Measurements from ENCODE around the gene RXRA. TPM values are rescaled to one million over a fixed set of nuclear protein-coding genes. Genes with fewer than 3 reads are reported as not detected.
A peak's percentile ranks its signal among the peaks of the same experiment; 100 is the strongest.

Gene RXRA
- total and polyA plus RNA-seq, 10 donors, result 10.9 to 116 (median 81.0) TPM

GRCh38 chr9:134413112-134413715, 87.0 kb downstream of the RXRA start:
- peak overlapping the region in 2 of 8 donors; percentile 11 to 98 for H3K27ac ChIP-seq
- H3K4me3 ChIP-seq, result no peak overlapping the region
- H3K9me3 ChIP-seq, result no peaks in the 10 kb centered on the region
- intact Hi-C loops (cut with DNase I; ENCODE audit: low total_unique reads), result no loop called here
- H3K27me3 ChIP-seq (replicated peaks in 1 of 7), result no peaks in the 10 kb centered on the region
- TF ChIP-seq POLR2AphosphoS5 (IDR thresholded peaks at IDR 0.05), result no peak
- no peak for TF ChIP-seq POLR2A (IDR thresholded peaks at IDR 0.05)
- TF ChIP-seq, protein P1, sequence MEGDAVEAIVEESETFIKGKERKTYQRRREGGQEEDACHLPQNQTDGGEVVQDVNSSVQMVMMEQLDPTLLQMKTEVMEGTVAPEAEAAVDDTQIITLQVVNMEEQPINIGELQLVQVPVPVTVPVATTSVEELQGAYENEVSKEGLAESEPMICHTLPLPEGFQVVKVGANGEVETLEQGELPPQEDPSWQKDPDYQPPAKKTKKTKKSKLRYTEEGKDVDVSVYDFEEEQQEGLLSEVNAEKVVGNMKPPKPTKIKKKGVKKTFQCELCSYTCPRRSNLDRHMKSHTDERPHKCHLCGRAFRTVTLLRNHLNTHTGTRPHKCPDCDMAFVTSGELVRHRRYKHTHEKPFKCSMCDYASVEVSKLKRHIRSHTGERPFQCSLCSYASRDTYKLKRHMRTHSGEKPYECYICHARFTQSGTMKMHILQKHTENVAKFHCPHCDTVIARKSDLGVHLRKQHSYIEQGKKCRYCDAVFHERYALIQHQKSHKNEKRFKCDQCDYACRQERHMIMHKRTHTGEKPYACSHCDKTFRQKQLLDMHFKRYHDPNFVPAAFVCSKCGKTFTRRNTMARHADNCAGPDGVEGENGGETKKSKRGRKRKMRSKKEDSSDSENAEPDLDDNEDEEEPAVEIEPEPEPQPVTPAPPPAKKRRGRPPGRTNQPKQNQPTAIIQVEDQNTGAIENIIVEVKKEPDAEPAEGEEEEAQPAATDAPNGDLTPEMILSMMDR (IDR thresholded peaks at IDR 0.05 in 8 of 11, conservative IDR thresholded peaks at IDR 0.05 in 3 of 11), result no peak
- no peak for DNase-seq
- WGBS, 5 donors, result 76 to 87% (median 85%) methylated on average over 12 to 13 of the region's 13 CpGs
- H3K36me3 ChIP-seq, result peaks cover 0 to 100% (median 27%) of the 10 kb centered on the region in 6 donors
- H3K4me1 ChIP-seq, result peaks cover 24 to 92% (median 56%) of the 10 kb centered on the region in 6 donors

- WGBS, 5 donors, result 84 to 96% (median 88%) methylated on average over 16 to 29 of the region's 29 CpGs
Measured at GRCh38 chr9:134413890-134414623, 87.8 kb downstream of the RXRA start.

DNA sequence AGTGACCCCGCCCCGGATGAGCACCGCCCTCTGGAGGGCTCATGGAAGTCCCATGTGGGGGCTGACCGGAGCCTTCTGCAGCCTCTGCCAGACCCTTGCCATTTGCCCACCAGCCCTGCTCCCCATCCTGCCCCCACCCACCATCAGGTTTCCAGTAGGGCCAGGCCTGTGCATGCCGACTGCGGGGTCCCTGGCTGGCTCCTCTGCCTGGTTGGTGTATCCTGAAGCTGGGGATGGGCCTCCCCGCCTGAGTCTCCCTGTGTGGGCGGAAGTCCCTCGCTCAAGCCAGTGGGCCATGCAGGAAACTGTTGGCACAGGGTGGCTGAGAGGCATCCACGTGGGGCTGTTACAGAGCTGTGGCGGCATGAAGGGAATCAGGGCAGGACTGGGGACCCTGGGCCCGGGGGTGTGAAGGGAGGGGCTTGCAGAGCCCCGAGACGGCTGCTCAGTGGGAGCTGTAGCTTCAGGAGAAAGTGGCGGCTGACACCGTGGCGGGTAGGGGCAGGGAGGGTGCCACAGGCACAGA, 88.7 kb downstream of the RXRA start:
- no peak for DNase-seq
- intact Hi-C loops (cut with DNase I; ENCODE audit: low total_unique reads), result no loop called here
- Histone ChIP-seq H3K4me3 (no peak overlapping the region), H3K4me1 (peaks cover 14 to 92% (median 48%) of the 10 kb centered on the region in 6 donors), H3K27ac (peak overlapping the region in 1 of 8 donors; percentile 1), H3K36me3 (peaks cover 0 to 100% (median 19%) of the 10 kb centered on the region in 6 donors), H3K9me3 (no peaks in the 10 kb centered on the region), H3K27me3 (replicated peaks in 1 of 7) (no peaks in the 10 kb centered on the region)
- 52 to 94% (median 74%) methylated on average over 12 to 17 of the region's 17 CpGs for WGBS, 5 donors
- TF ChIP-seq POLR2A (IDR thresholded peaks at IDR 0.05) (no peak), POLR2AphosphoS5 (IDR thresholded peaks at IDR 0.05) (no peak)
- TF ChIP-seq, protein P1 (IDR thresholded peaks at IDR 0.05 in 8 of 11, conservative IDR thresholded peaks at IDR 0.05 in 3 of 11), result no peak

More at GRCh38 chr9:134413890-134414623, 87.8 kb downstream of the RXRA start:
- intact Hi-C loops (cut with DNase I; ENCODE audit: low total_unique reads), result no loop called here
- H3K27ac ChIP-seq, result peak overlapping the region in 1 of 8 donors; percentile 98
- H3K27me3 ChIP-seq (replicated peaks in 1 of 7), result no peaks in the 10 kb centered on the region
- no peaks in the 10 kb centered on the region for H3K9me3 ChIP-seq
- no peak overlapping the region for H3K4me3 ChIP-seq
- peaks cover 17 to 92% (median 53%) of the 10 kb centered on the region in 6 donors for H3K4me1 ChIP-seq
- peaks cover 0 to 100% (median 25%) of the 10 kb centered on the region in 6 donors for H3K36me3 ChIP-seq
- no peak for DNase-seq
- TF ChIP-seq, protein P1 (IDR thresholded peaks at IDR 0.05 in 8 of 11, conservative IDR thresholded peaks at IDR 0.05 in 3 of 11), result no peak
- TF ChIP-seq POLR2A (IDR thresholded peaks at IDR 0.05) (no peak), POLR2AphosphoS5 (IDR thresholded peaks at IDR 0.05) (peak in 1 of 3 donors; percentile 11)

Measured in spleen (tissue), 11 donors.